GM12878 (cell line): ENCODE data around the gene CENPH. TPM values are rescaled to one million over a fixed set of nuclear protein-coding genes. Genes with fewer than 3 reads are reported as not detected.

Experiments
- ATAC-seq: fragments of 200-7000 bp; cut with Tn5 transposase; 3 replicates; pipeline ENCODE4 v1.9.1; 2020; ENCODE audit warnings: mild to moderate bottlenecking, moderate library complexity
- BruUV-seq: library from RNA; stranded (reverse); fragments of 400-500 nt; replicated peaks from 2 replicates; lab custom pipeline; 2021; lab: Mats Ljungman, UMichigan
- CTCF ChIA-PET: fragments of 300-600 bp; sonication (Branson Sonifier 250); formaldehyde crosslinking; extraction: SDS; loops from one replicate; lab custom pipeline; 2021; ENCODE audit warnings: inconsistent platforms; lab: Yijun Ruan, JAX
- POLR2A ChIA-PET: fragments of 350-600 bp; formaldehyde crosslinking; extraction: SDS; loops from one replicate; lab custom pipeline; 2021; ENCODE audit warnings: inconsistent platforms; lab: Charles Lee
- RAD21 ChIA-PET: fragments of 300-600 bp; sonication (Branson Sonifier 250); formaldehyde crosslinking; loops from one replicate; lab custom pipeline; 2023; ENCODE audit warnings: antibody characterized with exemption; ENCODE audit not compliant: unreplicated experiment; lab: Charles Lee
- SMC1A ChIA-PET: fragments of 300-600 bp; sonication (Branson Sonifier 250); formaldehyde crosslinking; loops from one replicate; lab custom pipeline; 2023; ENCODE audit not compliant: unreplicated experiment, uncharacterized antibody; lab: Charles Lee
- DNase-seq: peaks from one replicate; pipeline ENCODE4 v3.0.0-alpha.2; 2011; ENCODE audit warnings: low read depth, low spot score
- FAIRE-seq: peaks from 3 replicates; lab custom pipeline; 2011; peaks lifted over from hg19 to GRCh38; lab: Jason Lieb, UNC
- H2AFZ ChIP-seq: 2 replicates; pipeline ENCODE4 v1.6.0; 2011; ENCODE audit warnings: low read depth, low read length, control low read depth; ENCODE audit not compliant: control insufficient read depth
- H3K27ac ChIP-seq: 2 replicates; pipeline ENCODE4 v1.5.1; 2011; ENCODE audit warnings: control low read depth; ENCODE audit not compliant: control insufficient read depth, insufficient read depth
- H3K27me3 ChIP-seq, 2 experiments: replicated peaks in 1 of 2; 2 replicates each; pipeline versions ENCODE4 v1.6.0 to v1.6.1; 2011; ENCODE audit warnings: low read length in 1 of 2; ENCODE audit not compliant: control insufficient read depth in 2 of 2, insufficient read depth in 2 of 2
- H3K36me3 ChIP-seq, 2 experiments: 2 replicates each; pipeline ENCODE4 v1.5.1; 2011; ENCODE audit warnings: low read length in 1 of 2; ENCODE audit not compliant: control insufficient read depth in 2 of 2, insufficient read depth in 2 of 2
- H3K4me1 ChIP-seq: 2 replicates; pipeline ENCODE4 v1.6.1; 2011; ENCODE audit warnings: mild to moderate bottlenecking, low read length, moderate library complexity, mixed read lengths; ENCODE audit not compliant: control insufficient read depth, insufficient read depth
- H3K4me2 ChIP-seq: 2 replicates; pipeline ENCODE4 v1.6.0; 2011; ENCODE audit warnings: control low read depth; ENCODE audit not compliant: control insufficient read depth, insufficient read depth
- H3K4me3 ChIP-seq: fragments of 200-600 bp; sonication (generic); 2 replicates; pipeline ENCODE4 v1.5.1; 2016
- H3K79me2 ChIP-seq: 2 replicates; pipeline ENCODE4 v1.6.0; 2011; ENCODE audit warnings: low read length; ENCODE audit not compliant: control insufficient read depth, insufficient read depth
- H3K9ac ChIP-seq: 2 replicates; pipeline ENCODE4 v1.8.0; 2011; ENCODE audit warnings: low read length, control low read depth, mixed read lengths; ENCODE audit not compliant: control insufficient read depth, insufficient read depth
- H3K9me3 ChIP-seq: replicated peaks from 3 replicates; pipeline ENCODE4 v1.5.1; 2011; ENCODE audit warnings: mild to moderate bottlenecking, low read length; ENCODE audit not compliant: control insufficient read depth, insufficient read depth
- H4K20me1 ChIP-seq: 2 replicates; pipeline ENCODE4 v1.6.0; 2011; ENCODE audit not compliant: control insufficient read depth, insufficient read depth
- CREB1 ChIP-seq: IDR thresholded peaks from 2 replicates; pipeline ENCODE4 v1.6.1; 2012; ENCODE audit warnings: low read depth, mild to moderate bottlenecking, inconsistent platforms
- GABPA ChIP-seq: IDR thresholded peaks from 2 replicates; pipeline ENCODE4 v1.6.1; 2014; ENCODE audit warnings: antibody characterized with exemption, low read depth, mild to moderate bottlenecking, inconsistent platforms
- IKZF1 ChIP-seq: fragments of 450-650 bp; conservative IDR thresholded peaks from 2 replicates; pipeline ENCODE4 v1.6.1; 2017; ENCODE audit warnings: antibody characterized with exemption, mild to moderate bottlenecking
- RUNX3 ChIP-seq: IDR thresholded peaks from 2 replicates; pipeline ENCODE4 v1.6.1; 2012; ENCODE audit warnings: low read length, inconsistent platforms
- SMARCA5 ChIP-seq: fragments of 450-650 bp; IDR thresholded peaks from 2 replicates; pipeline ENCODE4 v1.6.1; 2017; ENCODE audit warnings: mild to moderate bottlenecking
- SP1 ChIP-seq: IDR thresholded peaks from one replicate; pipeline ENCODE4 v1.6.1; 2011; ENCODE audit warnings: low read depth, low read length
- SREBF1 ChIP-seq: IDR thresholded peaks from 2 replicates; pipeline ENCODE4 v1.6.1; 2012; ENCODE audit warnings: mild to moderate bottlenecking, low read length
- WGBS: methylation state at CpG from one replicate; pipeline ENCODE4 v1.1.6; 2016; ENCODE audit warnings: low lambda C conversion rate; ENCODE audit not compliant: insufficient replicate concordance, insufficient coverage; ENCODE audit errors: missing lambda C conversion rate; 5-methylcytosine and 5-hydroxymethylcytosine counted together
- in situ Hi-C: fragments of 300-500 bp; cut with MboI; formaldehyde crosslinking; loops from 9 replicates; pipeline ENCODE4 v1.14.3; 2018; ENCODE audit warnings: mixed read lengths
- intact Hi-C: fragments of 100-400 bp; cut with micrococcal nuclease; formaldehyde crosslinking; loops from one replicate; pipeline ENCODE4 v1.14.2; 2022; ENCODE audit not compliant: unreplicated experiment
- polyA plus RNA-seq, 11 experiments: library from polyadenylated mRNA; depleted of rRNA in 4 of 11; unstranded in 6 of 11; stranded (reverse) in 5 of 11; fragments of >200 nt; fragmentation: Nextera tagmentation in 4 of 11; fragmentation: Illumina TruSeq in 1 of 11; extraction: Ambion mirVana in 4 of 11; extraction: Trizol in 1 of 11; gene quantifications; 1 replicate in 1 of 11; 2 replicates in 10 of 11; pipeline versions ENCODE4 v1.2.1 to v1.2.3, GENCODE V29; 2011 to 2016; ENCODE audit warnings: inconsistent platforms in 2 of 11, missing spikeins in 2 of 11, low read depth in 1 of 11
- total RNA-seq, 4 experiments: library from RNA; depleted of rRNA in 3 of 4; stranded (reverse); fragments of >200 nt in 3 of 4; fragmentation: Illumina TruSeq in 1 of 4; extraction: Trizol in 1 of 4; gene quantifications; 2 replicates each; pipeline versions ENCODE4 v1.2.1 to v1.2.3, GENCODE V29; 2013 to 2021
- TF ChIP-seq, protein P1 (sequence below): fragments of 450-650 bp; formaldehyde crosslinking; IDR thresholded peaks from 2 replicates; pipeline ENCODE4 v1.5.0; 2022; ENCODE audit warnings: mild to moderate bottlenecking, missing genetic modification characterization

Gene CENPH
- total and polyA plus RNA-seq, 10 of the 15 experiments (the other 5 are each of a cell fraction or from before 2014, with no cell fraction given), result 7.3 to 65.6 (median 45.9) TPM

DNA sequence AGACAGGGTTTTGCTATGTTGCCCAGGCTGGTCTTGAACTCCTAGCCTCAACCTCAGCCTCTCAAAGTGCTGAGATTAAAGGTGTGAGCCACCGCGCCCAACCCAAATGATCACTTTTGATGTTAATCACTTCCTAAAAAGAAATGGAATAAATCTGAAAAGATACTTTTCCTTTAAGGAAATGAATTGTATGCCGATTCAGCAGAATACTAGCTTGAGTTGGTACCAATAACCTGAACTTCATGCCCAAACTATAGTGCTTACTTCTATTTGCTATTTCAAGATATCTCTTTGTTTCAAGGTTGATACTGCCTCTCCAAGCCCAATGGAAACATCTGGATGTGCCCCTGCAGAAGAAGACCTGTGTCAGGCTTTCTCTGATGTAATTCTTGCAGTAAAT is 18.4 kb upstream of the CENPH start:
- Histone ChIP-seq H4K20me1 (no peaks in the 10 kb centered on the region), H3K4me3 (no peak overlapping the region), H3K27me3 (no peaks in the 10 kb centered on the region), H3K79me2 (peaks cover 28% of the 10 kb centered on the region), H3K27ac (no peak overlapping the region), H3K9ac (no peak overlapping the region)
- FAIRE-seq (no peak), ATAC-seq (no peak)
- RAD21 ChIA-PET, result no interaction called here
- intact Hi-C loops, result no loop called here
- TF ChIP-seq IKZF1, result no peak
- no peak for TF ChIP-seq GABPA
- TF ChIP-seq SREBF1, result no peak
- no peak for TF ChIP-seq SMARCA5
- no peak for TF ChIP-seq CREB1
- TF ChIP-seq SP1, result no peak
- TF ChIP-seq, protein P1, sequence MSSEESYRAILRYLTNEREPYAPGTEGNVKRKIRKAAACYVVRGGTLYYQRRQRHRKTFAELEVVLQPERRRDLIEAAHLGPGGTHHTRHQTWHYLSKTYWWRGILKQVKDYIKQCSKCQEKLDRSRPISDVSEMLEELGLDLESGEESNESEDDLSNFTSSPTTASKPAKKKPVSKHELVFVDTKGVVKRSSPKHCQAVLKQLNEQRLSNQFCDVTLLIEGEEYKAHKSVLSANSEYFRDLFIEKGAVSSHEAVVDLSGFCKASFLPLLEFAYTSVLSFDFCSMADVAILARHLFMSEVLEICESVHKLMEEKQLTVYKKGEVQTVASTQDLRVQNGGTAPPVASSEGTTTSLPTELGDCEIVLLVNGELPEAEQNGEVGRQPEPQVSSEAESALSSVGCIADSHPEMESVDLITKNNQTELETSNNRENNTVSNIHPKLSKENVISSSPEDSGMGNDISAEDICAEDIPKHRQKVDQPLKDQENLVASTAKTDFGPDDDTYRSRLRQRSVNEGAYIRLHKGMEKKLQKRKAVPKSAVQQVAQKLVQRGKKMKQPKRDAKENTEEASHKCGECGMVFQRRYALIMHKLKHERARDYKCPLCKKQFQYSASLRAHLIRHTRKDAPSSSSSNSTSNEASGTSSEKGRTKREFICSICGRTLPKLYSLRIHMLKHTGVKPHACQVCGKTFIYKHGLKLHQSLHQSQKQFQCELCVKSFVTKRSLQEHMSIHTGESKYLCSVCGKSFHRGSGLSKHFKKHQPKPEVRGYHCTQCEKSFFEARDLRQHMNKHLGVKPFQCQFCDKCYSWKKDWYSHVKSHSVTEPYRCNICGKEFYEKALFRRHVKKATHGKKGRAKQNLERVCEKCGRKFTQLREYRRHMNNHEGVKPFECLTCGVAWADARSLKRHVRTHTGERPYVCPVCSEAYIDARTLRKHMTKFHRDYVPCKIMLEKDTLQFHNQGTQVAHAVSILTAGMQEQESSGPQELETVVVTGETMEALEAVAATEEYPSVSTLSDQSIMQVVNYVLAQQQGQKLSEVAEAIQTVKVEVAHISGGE (CRISPR knock-in tag), result no peak
- no peak for TF ChIP-seq RUNX3
- TF ChIP-seq, all 136 proteins: peak for 0
- Histone ChIP-seq H3K36me3 (peaks cover 4 to 21% of the 10 kb centered on the region in 2 experiments; a peak in 3 of 4 replicates), H2AFZ (no peak overlapping the region), H3K4me1 (no peaks in the 10 kb centered on the region), H3K4me2 (peak overlapping the region; percentile 35; the same call in 1 of the 2 replicates), H3K9me3 (no peaks in the 10 kb centered on the region)
- DNase-seq, result no peak
- BruUV-seq, result no TSS peak
- ChIA-PET CTCF (no interaction called here), POLR2A (interaction anchor here (0.7 to 1.0 kb wide), 2 partner anchors 18 to 82 kb away, joined by 3 to 4 read pairs; no protein-coding TSS in a partner anchor), SMC1A (interaction anchor here (1.0 kb wide), 1 partner anchor 64 kb away, joined by 3 read pairs; no protein-coding TSS in a partner anchor)
- WGBS, result 91% methylated on average over 3 of the region's 3 CpGs
- in situ Hi-C loops, result no loop called here
